Chondrocyte (in vitro differentiated cells): Measurements from ENCODE around the gene FERMT3. TPM values are rescaled to one million over a fixed set of nuclear protein-coding genes. Genes with fewer than 3 reads are reported as not detected.

Experiments
- DNase-seq: peaks from one replicate; pipeline ENCODE4 v3.0.0; 2021; ENCODE audit warnings: mixed read lengths, low spot score
- H3K27ac Mint-ChIP-seq: one replicate; pipeline ENCODE4 v1.8.0; 2021; ENCODE audit warnings: mild to moderate bottlenecking, moderate library complexity, mixed read lengths; ENCODE audit not compliant: unreplicated experiment
- H3K27me3 Mint-ChIP-seq: 2 replicates; pipeline ENCODE4 v1.8.0; 2021; ENCODE audit warnings: low read depth, mixed read lengths
- H3K36me3 Mint-ChIP-seq: 2 replicates; pipeline ENCODE4 v1.8.0; 2021; ENCODE audit warnings: low read depth, mixed read lengths
- H3K4me1 Mint-ChIP-seq: 2 replicates; pipeline ENCODE4 v1.8.0; 2021; ENCODE audit warnings: low read depth, mild to moderate bottlenecking, mixed read lengths
- H3K4me3 Mint-ChIP-seq: one replicate; pipeline ENCODE4 v1.8.0; 2021; ENCODE audit warnings: mild to moderate bottlenecking, moderate library complexity, mixed read lengths; ENCODE audit not compliant: unreplicated experiment
- H3K9me3 Mint-ChIP-seq: 2 replicates; pipeline ENCODE4 v1.8.0; 2021; ENCODE audit warnings: low read depth, mixed read lengths
- CTCF ChIP-seq: fragments of 200-600 bp; sonication (generic); IDR thresholded peaks from 2 replicates; pipeline ENCODE4 v1.5.0; 2021; ENCODE audit warnings: antibody characterized with exemption, mild to moderate bottlenecking, moderate library complexity
- total RNA-seq: library from RNA; stranded (reverse); gene quantifications from 3 replicates; pipeline ENCODE4 v1.2.1, GENCODE V29; 2021

FERMT3 gene
- total RNA-seq, 1 donor from 2014 or later: 1.5 TPM

DNA sequence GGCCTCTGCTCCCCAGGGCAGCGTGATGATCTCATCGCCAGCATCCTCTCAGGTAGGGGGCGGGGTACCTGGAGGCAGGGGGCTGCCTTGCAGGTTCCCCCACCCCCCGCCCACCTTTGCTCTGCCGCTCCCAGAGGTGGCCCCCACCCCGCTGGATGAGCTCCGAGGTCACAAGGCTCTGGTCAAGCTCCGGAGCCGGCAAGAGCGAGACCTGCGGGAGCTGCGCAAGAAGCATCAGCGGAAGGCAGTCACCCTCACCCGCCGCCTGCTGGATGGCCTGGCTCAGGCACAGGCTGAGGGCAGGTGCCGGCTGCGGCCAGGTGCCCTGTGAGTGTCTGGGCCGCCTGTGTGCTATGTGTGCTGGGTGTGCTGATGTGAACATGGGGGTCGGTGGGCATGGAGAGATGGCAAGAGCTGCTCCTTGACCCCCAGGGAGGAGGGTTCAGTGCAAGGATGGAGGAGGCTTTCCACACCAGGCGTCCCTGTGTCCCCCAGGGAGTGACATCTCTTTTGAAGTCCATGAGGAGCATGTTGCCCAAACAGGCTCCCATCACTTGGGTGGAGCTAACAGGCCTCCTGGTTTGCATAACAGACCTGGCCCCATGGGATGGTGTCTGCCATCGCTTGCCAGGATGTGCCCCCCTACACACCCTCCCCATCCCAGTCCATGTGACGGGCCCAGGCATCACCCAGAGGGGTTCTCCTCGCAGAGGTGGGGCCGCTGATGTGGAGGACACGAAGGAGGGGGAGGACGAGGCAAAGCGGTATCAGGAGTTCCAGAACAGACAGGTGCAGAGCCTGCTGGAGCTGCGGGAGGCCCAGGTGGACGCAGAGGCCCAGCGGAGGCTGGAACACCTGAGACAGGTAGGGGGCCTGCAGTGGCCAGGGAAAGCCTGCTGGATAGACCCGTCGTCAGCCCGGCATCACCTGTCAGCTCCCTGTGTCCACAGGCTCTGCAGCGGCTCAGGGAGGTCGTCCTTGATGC lies 58.9 kb downstream of the FERMT3 start:
- no peak for TF ChIP-seq CTCF
- H3K4me1 Mint-ChIP-seq: peaks cover 21% of the 10 kb centered on the region
- no peak overlapping the region for H3K4me3 Mint-ChIP-seq
- H3K9me3 Mint-ChIP-seq: no peaks in the 10 kb centered on the region
- peaks cover 17% of the 10 kb centered on the region for H3K36me3 Mint-ChIP-seq
- DNase-seq: no peak
- no peaks in the 10 kb centered on the region for H3K27me3 Mint-ChIP-seq
- H3K27ac Mint-ChIP-seq: no peak overlapping the region

DNA sequence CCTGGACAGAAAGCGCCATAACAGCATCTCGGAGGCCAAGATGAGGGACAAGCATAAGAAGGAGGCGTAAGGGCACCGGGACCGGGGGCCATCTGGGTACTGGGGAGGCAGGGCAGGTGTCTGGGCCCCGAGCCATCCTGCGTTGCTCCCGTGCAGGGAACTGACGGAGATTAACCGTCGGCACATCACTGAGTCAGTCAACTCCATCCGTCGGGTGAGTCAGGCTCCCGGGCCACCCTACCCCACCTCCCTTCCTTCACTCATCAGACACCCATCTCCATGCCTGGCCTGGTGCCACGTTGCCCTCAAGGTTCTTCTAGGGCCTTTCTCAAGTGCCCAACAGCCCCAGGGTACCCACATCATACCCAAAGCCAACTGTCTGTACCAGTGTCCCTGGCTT lies 59.8 kb downstream of the FERMT3 start:
- Mint-ChIP-seq H3K4me1 (peaks cover 21% of the 10 kb centered on the region), H3K36me3 (peaks cover 17% of the 10 kb centered on the region), H3K4me3 (no peak overlapping the region), H3K9me3 (no peaks in the 10 kb centered on the region), H3K27me3 (no peaks in the 10 kb centered on the region), H3K27ac (no peak overlapping the region)
- DNase-seq: no peak
- TF ChIP-seq CTCF: no peak

DNA sequence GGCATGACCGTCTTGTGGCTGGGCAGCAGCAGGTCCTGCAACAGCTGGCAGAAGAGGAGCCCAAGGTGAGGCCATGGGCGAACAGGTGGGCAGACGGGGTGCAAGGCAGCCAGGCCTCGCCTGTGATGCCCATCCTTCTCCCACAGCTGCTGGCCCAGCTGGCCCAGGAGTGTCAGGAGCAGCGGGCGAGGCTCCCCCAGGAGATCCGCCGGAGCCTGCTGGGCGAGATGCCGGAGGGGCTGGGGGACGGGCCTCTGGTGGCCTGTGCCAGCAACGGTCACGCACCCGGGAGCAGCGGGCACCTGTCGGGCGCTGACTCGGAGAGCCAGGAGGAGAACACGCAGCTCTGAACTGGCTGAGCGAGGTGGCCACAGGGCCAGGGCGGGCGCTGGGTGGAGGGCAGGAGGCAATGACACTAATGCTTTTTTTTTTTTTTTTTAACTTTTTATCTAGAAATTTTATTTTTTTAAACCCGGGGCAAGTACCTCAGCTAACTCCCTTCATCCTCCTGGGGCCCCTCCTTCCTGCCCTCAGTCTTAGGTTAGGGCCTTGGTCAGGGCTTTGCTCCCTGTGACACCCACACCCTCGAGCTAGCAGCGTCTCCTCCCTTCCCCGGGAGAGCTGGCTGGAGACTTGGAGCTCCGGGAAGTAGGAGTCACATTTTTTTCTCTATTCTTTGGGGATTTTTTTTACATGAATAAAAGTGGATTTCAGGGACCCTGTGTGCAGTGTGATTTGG lies 60.9 kb downstream of the FERMT3 start:
- no peak overlapping the region for H3K4me3 Mint-ChIP-seq
- peaks cover 14% of the 10 kb centered on the region for H3K36me3 Mint-ChIP-seq
- no peaks in the 10 kb centered on the region for H3K9me3 Mint-ChIP-seq
- DNase-seq: no peak
- peaks cover 29% of the 10 kb centered on the region for H3K4me1 Mint-ChIP-seq
- no peak for TF ChIP-seq CTCF
- peak overlapping the region; percentile 99 for H3K27ac Mint-ChIP-seq
- H3K27me3 Mint-ChIP-seq: no peaks in the 10 kb centered on the region

GRCh38 chr11:64268025-64268892 lies 61.7 kb downstream of the FERMT3 start:
- DNase-seq: no peak
- H3K4me1 Mint-ChIP-seq: peaks cover 26% of the 10 kb centered on the region
- no peaks in the 10 kb centered on the region for H3K9me3 Mint-ChIP-seq
- peak overlapping the region; percentile 99 for H3K27ac Mint-ChIP-seq
- H3K27me3 Mint-ChIP-seq: no peaks in the 10 kb centered on the region
- peak overlapping the region; percentile 91 for H3K4me3 Mint-ChIP-seq
- H3K36me3 Mint-ChIP-seq: peaks cover 8% of the 10 kb centered on the region
- no peak for TF ChIP-seq CTCF
